Duodenal mucosa (tissue), 2 donors: ENCODE data around the gene INCA1.

Experiments
- H3K27ac ChIP-seq: one replicate; pipeline ENCODE4 v1.7.0; 2013; ENCODE audit warnings: low read depth, low read length
- H3K27me3 ChIP-seq, 2 donors: one replicate each; pipeline ENCODE4 v1.7.0; 2013; ENCODE audit warnings: low read length in 2 of 2, control low read depth in 1 of 2; ENCODE audit not compliant: insufficient read depth in 2 of 2, control insufficient read depth in 1 of 2
- H3K36me3 ChIP-seq, 2 donors: one replicate each; pipeline ENCODE4 v1.7.0; 2013; ENCODE audit warnings: low read length in 2 of 2, control low read depth in 1 of 2; ENCODE audit not compliant: insufficient read depth in 2 of 2, control insufficient read depth in 1 of 2
- H3K4me1 ChIP-seq, 2 donors: one replicate each; pipeline ENCODE4 v1.7.0; 2013; ENCODE audit warnings: low read length in 2 of 2, control low read depth in 1 of 2; ENCODE audit not compliant: insufficient read depth in 2 of 2, control insufficient read depth in 1 of 2
- H3K4me3 ChIP-seq, 2 donors: one replicate each; pipeline ENCODE4 v1.7.0; 2013; ENCODE audit warnings: low read length in 2 of 2, low read depth in 1 of 2
- H3K9ac ChIP-seq, 2 donors: one replicate each; pipeline ENCODE4 v1.7.0; 2013; ENCODE audit warnings: low read length in 2 of 2, low read depth in 1 of 2
- H3K9me3 ChIP-seq, 2 donors: one replicate each; pipeline ENCODE4 v1.7.0; 2013; ENCODE audit warnings: low read length in 2 of 2, control low read depth in 1 of 2; ENCODE audit not compliant: control insufficient read depth in 1 of 2

INCA1 gene

DNA sequence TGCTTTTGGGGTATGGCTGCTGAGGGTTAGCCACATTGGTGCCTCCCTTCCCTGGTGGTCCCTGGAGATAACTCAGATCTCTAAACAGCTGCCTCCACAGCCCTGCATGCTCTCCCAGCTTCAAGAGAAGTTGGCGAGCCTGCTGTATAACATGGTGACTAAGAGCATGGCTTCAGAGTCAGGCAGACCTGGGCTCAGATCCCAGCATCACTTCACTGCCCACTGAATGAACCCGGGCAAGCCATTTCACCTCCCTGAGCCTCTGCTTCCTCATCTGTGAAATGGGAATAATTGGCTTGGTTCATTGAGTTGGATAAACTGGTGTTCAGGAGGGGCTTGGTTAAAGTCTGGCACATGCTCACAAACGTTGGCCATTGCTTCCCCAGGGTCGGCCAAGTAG, 17.0 kb upstream of the INCA1 start:
- Histone ChIP-seq H3K4me3 (no peak overlapping the region), H3K9me3 (no peaks in the 10 kb centered on the region), H3K27me3 (no peaks in the 10 kb centered on the region), H3K27ac (no peak overlapping the region), H3K9ac (no peak overlapping the region), H3K4me1 (no peaks in the 10 kb centered on the region), H3K36me3 (peaks cover 25 to 77% of the 10 kb centered on the region in 2 donors)

DNA sequence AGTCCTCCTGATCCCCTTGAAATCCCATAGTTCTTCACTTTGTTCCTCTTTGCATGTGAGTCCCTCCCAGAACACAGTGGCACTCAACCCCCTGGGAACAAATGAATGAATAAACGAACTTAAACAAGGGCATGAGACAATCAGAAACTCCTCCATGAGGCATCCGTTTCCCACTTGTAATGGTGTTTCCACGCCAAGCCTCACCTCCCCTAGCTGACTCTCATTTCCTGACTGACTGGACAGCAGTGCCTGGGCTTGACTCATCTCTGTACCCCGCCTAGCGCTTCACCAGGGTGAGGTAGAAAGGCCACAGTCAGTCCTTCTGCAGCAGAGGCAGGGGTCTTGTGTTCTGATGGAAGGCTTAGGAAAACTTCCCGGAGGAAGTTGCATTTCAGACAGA, 14.6 kb upstream of the INCA1 start:
- Histone ChIP-seq H3K4me3 (no peak overlapping the region), H3K36me3 (peaks cover 41 to 79% of the 10 kb centered on the region in 2 donors), H3K9ac (no peak overlapping the region), H3K9me3 (no peaks in the 10 kb centered on the region), H3K4me1 (no peaks in the 10 kb centered on the region), H3K27ac (no peak overlapping the region), H3K27me3 (no peaks in the 10 kb centered on the region)

DNA sequence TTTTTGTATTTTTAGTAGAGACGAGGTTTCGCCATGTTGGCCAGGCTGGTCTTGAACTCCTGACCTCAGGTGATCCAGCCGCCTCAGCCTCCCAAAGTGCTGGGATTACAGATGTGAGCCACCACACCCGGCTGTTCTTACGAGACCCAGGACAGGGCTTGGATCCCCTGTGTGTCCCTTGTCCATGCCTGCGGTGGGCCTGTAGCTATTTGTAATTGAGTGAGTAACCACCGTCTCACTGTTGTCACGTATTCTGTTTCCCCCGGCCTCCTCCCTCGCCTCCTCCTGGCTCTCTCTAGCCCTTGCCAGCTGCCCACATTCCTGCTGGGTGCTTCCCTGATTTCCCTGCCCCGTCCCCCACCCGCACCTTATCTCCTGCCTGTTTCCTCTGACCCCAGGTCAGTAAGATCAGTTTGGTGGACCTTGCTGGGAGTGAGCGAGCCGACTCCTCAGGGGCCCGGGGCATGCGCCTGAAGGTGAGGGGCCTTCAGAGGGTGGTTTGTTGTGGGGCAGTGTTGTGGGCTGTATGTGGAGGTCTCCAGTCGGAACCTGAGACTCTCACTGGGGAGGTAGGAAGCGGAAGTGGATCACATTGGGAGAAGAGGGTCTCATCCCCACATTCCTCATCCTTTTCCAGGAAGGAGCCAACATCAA, 6.0 kb upstream of the INCA1 start:
- Histone ChIP-seq H3K36me3 (peaks cover 66 to 75% of the 10 kb centered on the region in 2 donors), H3K4me3 (no peak overlapping the region), H3K9me3 (no peaks in the 10 kb centered on the region), H3K9ac (no peak overlapping the region), H3K27me3 (no peaks in the 10 kb centered on the region), H3K27ac (no peak overlapping the region), H3K4me1 (peaks cover 20 to 21% of the 10 kb centered on the region in 2 donors)

DNA sequence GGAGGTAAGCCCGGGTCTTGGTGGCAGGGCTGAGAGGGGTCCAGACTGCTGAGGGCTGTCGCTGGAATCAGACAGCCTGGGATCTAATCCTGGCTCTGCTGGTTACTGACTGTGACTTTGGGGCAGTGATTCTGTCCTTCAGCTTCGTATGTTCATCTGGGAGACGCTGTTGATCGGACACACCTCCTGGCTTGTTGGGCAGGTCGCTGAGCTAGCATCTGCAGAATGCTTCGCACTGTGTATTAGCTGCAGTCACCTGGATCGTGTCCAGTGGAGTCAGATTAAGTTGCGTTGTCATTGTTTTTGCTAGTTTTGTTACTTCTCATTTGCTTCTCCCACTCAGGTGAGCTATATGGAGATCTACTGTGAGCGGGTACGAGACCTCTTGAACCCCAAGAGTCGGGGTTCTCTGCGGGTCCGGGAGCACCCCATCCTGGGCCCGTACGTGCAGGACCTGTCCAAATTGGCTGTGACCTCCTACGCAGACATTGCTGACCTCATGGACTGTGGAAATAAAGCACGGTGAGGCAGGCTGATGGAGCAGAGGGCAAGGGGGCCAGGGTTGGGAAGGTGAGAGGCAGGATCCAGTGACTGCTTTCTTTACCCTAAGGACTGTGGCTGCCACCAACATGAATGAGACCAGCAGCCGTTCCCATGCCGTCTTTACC, 4.9 kb upstream of the INCA1 start:
- no peak overlapping the region for H3K4me3 ChIP-seq
- H3K36me3 ChIP-seq: peaks cover 56 to 64% of the 10 kb centered on the region in 2 donors
- no peaks in the 10 kb centered on the region for H3K27me3 ChIP-seq
- no peak overlapping the region for H3K9ac ChIP-seq
- H3K9me3 ChIP-seq: no peaks in the 10 kb centered on the region
- H3K27ac ChIP-seq: no peak overlapping the region
- H3K4me1 ChIP-seq: peaks cover 20 to 21% of the 10 kb centered on the region in 2 donors

DNA sequence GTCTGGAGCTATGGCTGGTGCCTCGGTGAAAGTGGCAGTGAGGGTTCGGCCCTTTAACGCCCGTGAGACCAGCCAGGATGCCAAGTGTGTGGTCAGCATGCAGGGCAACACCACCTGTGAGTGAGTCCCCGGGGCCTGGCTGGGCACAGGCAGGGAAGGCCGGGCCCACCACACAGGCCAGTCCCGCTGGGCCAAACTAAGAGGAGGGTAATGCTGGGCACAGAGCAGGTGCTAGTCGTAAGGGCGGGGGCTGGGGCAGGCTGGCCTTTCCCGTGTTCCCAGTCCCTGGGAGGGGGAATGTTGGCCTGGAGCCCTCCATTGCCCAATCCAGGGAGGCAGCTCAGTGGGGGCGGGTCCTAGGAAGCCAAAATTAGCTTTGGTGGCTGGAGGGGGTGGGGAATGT, 2.9 kb upstream of the INCA1 start:
- H3K9ac ChIP-seq: peak overlapping the region in 1 of 2 donors; percentile 93
- H3K9me3 ChIP-seq: no peaks in the 10 kb centered on the region
- peaks cover 44 to 45% of the 10 kb centered on the region in 2 donors for H3K36me3 ChIP-seq
- H3K4me3 ChIP-seq: peak overlapping the region in 1 of 2 donors; percentile 98
- no peaks in the 10 kb centered on the region for H3K27me3 ChIP-seq
- H3K4me1 ChIP-seq: peaks cover 25 to 27% of the 10 kb centered on the region in 2 donors
- H3K27ac ChIP-seq: no peak overlapping the region

DNA sequence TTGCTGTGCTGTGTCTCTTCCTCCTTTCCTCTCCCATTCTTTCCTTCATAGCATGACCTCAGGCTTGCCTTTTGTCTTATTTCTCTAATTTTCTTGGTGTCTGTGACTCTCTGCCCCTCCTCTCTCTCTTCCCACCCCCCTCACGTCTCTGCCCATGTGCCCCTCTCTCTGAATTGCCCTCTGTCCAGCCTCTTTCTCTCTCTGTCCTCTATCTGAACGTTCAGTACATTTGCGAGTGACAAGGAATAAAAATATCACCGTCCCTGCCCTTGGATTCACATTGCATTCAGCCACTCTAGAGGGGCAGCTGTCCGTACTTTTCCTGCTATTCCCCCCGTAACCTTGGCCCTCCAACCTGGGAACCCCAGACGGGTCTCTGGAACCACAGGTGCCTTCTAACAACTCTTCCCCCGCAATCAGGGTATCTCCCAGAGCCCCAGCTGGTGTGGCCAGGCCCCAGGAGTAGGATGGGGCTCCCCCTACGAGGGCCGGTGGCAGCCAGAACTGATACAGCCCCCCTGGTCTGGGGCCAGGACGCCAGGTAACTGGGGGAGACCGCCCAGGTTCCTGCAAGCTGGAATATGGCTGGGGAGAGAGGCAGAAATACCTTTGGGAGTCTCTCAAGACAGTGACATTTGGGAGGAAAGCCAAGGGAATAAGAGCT, 2.2 kb upstream of the INCA1 start:
- Histone ChIP-seq H3K27ac (peak overlapping the region; percentile 50), H3K9me3 (no peaks in the 10 kb centered on the region), H3K4me1 (peaks cover 25 to 27% of the 10 kb centered on the region in 2 donors), H3K9ac (peak overlapping the region; percentile 87 to 93), H3K27me3 (no peaks in the 10 kb centered on the region), H3K4me3 (peak overlapping the region; percentile 98), H3K36me3 (peaks cover 37 to 38% of the 10 kb centered on the region in 2 donors)

DNA sequence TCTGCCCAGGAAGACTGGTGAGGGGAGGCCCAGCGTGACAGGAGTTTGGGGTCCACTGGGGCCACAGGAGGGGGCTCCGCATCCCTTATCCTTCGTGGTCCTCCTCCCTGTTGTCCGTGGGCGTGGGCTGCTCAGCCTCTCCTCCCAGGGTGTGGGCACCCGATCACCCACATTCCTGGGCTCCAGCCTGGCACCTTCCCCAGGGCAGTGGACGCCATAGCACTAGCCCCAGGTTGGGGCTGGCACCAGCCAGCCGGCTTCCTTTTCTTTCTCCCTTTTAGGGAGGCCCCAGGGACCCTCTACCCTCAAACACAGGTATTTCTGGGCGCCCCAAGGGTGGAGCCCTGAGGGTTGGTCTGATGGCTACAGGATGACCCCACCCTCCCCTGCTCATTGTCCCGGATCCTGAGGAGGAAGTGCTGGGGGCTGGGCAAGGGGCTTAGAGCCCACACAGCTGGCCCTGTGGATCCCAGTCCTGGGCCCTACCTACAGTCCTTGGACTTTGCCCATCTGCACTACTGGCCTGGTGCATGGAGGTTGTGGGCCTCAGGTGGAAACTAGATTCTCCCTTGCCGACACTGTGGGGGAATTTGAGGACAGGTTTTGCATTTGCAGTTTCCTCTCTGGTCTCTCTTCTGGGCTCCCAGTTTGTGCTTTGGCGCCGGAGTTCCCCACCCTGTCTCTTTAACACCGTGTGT, 1.6 kb upstream of the INCA1 start:
- H3K27ac ChIP-seq: peak overlapping the region; percentile 50
- H3K36me3 ChIP-seq: peaks cover 30 to 31% of the 10 kb centered on the region in 2 donors
- peaks cover 25 to 27% of the 10 kb centered on the region in 2 donors for H3K4me1 ChIP-seq
- peak overlapping the region; percentile 87 to 93 for H3K9ac ChIP-seq
- no peaks in the 10 kb centered on the region for H3K9me3 ChIP-seq
- no peaks in the 10 kb centered on the region for H3K27me3 ChIP-seq
- peak overlapping the region; percentile 98 for H3K4me3 ChIP-seq

DNA sequence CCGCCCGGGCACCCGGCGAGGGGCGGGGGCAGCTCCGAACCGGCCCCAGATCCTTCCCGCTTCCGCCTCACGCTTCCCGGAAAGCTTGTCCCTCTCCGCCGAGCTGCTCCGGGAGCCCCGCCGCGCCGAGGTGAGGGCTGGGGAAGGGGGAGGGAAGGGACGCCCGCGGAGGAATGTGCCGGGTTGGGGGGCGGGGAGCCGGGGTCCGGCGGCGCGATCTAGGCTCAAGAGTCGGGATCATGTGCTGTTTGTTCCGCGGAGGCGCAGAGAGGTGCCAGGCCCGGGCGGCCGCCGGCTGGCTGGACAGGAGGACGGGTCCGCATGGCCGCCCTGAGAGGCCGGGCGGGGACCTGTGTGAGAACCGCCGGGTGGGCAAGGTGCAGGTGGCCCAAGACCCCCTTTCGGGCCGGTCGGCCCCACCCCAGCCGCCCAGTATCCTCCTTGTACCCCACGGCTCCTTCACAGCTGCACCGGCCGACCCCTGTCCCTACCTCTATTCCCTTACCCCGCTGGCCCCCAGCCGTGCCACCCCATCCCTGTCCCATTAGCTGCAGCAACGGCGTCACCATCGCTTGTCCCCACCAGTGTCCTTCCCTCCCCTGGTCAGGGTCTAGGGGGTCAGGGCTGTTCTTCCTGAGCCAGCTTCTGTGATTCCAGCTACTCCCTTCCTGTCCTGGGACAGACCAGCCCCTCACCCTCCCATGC, 857 bp upstream of the INCA1 start:
- H3K27me3 ChIP-seq: no peaks in the 10 kb centered on the region
- H3K4me1 ChIP-seq: peaks cover 25 to 27% of the 10 kb centered on the region in 2 donors
- H3K27ac ChIP-seq: peak overlapping the region; percentile 50
- peaks cover 23 to 24% of the 10 kb centered on the region in 2 donors for H3K36me3 ChIP-seq
- H3K9me3 ChIP-seq: no peaks in the 10 kb centered on the region
- H3K4me3 ChIP-seq: peak overlapping the region; percentile 98
- peak overlapping the region; percentile 87 to 93 for H3K9ac ChIP-seq

DNA sequence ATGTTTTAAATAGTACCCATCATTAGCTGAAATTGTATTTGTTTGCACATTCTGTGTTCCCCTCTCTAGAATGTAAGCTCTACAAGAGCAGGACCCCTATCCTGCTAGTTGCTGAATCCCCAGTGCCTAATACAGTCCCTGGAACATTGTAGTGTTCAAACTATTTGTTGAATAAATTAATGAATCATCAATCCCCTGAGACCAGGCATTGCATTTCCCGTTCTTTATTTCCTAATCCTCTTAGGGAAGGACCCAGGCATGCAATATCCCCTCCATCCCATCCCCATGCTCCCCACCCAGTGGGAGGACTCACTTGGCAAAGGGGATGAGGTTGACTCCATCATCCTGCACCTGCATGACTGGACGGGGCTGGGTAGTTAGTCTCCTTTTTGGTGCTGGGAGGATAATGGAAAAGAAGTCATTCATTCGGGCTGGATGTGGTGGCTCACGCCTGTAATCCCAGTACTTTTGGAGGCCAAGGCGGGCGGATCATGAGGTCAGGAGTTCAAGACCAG, 3.2 kb downstream of the INCA1 start:
- H3K9me3 ChIP-seq: no peaks in the 10 kb centered on the region
- peaks cover 12% of the 10 kb centered on the region in 2 donors for H3K4me1 ChIP-seq
- no peak overlapping the region for H3K27ac ChIP-seq
- no peak overlapping the region for H3K9ac ChIP-seq
- no peak overlapping the region for H3K4me3 ChIP-seq
- peaks cover 0 to 3% of the 10 kb centered on the region in 2 donors for H3K36me3 ChIP-seq
- H3K27me3 ChIP-seq: no peaks in the 10 kb centered on the region
